GM13977 (cell line): Measurements from ENCODE around the gene KTN1.

Experiments used
- DNase-seq: peaks from one replicate; pipeline ENCODE4 v3.0.0; 2012; ENCODE audit warnings: low spot score
- CTCF ChIP-seq: IDR thresholded peaks from 2 replicates; pipeline ENCODE4 v1.5.1; 2012; ENCODE audit warnings: mild to moderate bottlenecking, control low read depth; ENCODE audit not compliant: insufficient read depth; ENCODE audit errors: extremely low read depth, missing control alignments
- in situ Hi-C: fragments of 300-500 bp; cut with MboI; formaldehyde crosslinking; loops from one replicate; pipeline ENCODE4 v1.12.0; 2022; ENCODE audit warnings: low sequenced_read_pairs, low pct_unique_long_range_greater_than_20kb, mixed read lengths, inconsistent platforms; ENCODE audit not compliant: unreplicated experiment

KTN1 gene

GRCh38 chr14:55574988-55575387, 5.0 kb upstream of the KTN1 start:
- no peak for DNase-seq
- no peak for TF ChIP-seq CTCF
- in situ Hi-C loops = no loop called here

GRCh38 chr14:55577229-55577628, 2.8 kb upstream of the KTN1 start:
- in situ Hi-C loops = no loop called here
- TF ChIP-seq CTCF = no peak
- no peak for DNase-seq

GRCh38 chr14:55578511-55578910, 1.5 kb upstream of the KTN1 start:
- in situ Hi-C loops = no loop called here
- TF ChIP-seq CTCF = no peak
- DNase-seq = no peak

GRCh38 chr14:55580470-55581341, 699 bp downstream of the KTN1 start:
- peak; percentile 67 for DNase-seq
- in situ Hi-C loops = no loop called here
- TF ChIP-seq CTCF = no peak

GRCh38 chr14:55581342-55581771, 1.4 kb downstream of the KTN1 start:
- in situ Hi-C loops = no loop called here
- no peak for DNase-seq
- no peak for TF ChIP-seq CTCF

GRCh38 chr14:55582746-55583145, 2.7 kb downstream of the KTN1 start:
- peak; percentile 28 for DNase-seq
- TF ChIP-seq CTCF = no peak
- in situ Hi-C loops = no loop called here
